ENCODE results near the gene SIVA1.
A peak's percentile ranks its signal among the peaks of the same experiment; 100 is the strongest.

GRCh38 chr14:104768437-104769323 lies 15.7 kb downstream of the SIVA1 start:
- TF ChIP-seq HMGXB4 (CRISPR knock-in tag; IDR thresholded peaks at IDR 0.05) (peak; percentile 17; the same call in 1 of the 2 replicates), RORB (CRISPR knock-in tag; IDR thresholded peaks at IDR 0.05) (no peak), ZNF138 (CRISPR knock-in tag; conservative IDR thresholded peaks at IDR 0.05) (no peak), ELF4 (CRISPR knock-in tag; IDR thresholded peaks at IDR 0.05; ENCODE audit: low read depth) (no peak), CTCF (IDR thresholded peaks at IDR 0.05) (peak; percentile 90), ZNF416 (CRISPR knock-in tag; IDR thresholded peaks at IDR 0.05) (no peak), CREB1 (CRISPR knock-in tag; IDR thresholded peaks at IDR 0.05) (no peak), NR1H2 (CRISPR knock-in tag; IDR thresholded peaks at IDR 0.05) (no peak), ZNF121 (CRISPR knock-in tag; IDR thresholded peaks at IDR 0.05) (no peak), ESRRA (CRISPR knock-in tag; IDR thresholded peaks at IDR 0.05; ENCODE audit: borderline replicate concordance) (no peak), USF2 (CRISPR knock-in tag; IDR thresholded peaks at IDR 0.05) (peak; percentile 91), STAT6 (CRISPR knock-in tag; conservative IDR thresholded peaks at IDR 0.05; ENCODE audit: low read depth) (no peak), TP53 (CRISPR knock-in tag; IDR thresholded peaks at IDR 0.05) (no peak), FOXP4 (CRISPR knock-in tag; IDR thresholded peaks at IDR 0.05) (no peak)
